Measurements from ENCODE around the gene UBXN4. TPM values are rescaled to one million over a fixed set of nuclear protein-coding genes. Genes with fewer than 3 reads are reported as not detected.
"Not testable (repeated sequence)": the region's sequence is repeated elsewhere in the genome, so short reads cannot be mapped to it uniquely, and the experiment has no call there.

UBXN4 gene
- total RNA-seq, 1 experiment from 2014 or later: 123 TPM

DNA sequence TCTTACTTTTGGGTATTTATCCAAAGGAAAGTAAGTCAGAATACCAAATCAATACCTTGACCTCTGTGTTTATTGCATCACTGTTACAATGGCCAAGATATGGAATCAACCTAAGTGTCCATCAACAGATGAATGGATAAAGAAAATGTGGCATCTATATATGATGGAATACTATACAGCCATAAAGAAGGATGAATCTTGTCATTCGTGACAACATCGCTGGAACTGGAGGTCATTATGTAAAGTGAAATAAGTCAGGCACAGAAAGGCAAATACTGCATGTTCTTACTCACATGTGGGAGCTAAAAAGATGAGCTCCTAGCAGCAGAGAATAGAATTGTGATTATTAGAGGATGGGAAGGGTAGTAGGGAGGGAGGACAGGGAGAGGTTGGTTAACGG lies 60.7 kb downstream of the UBXN4 start:
- H3K9me3 ChIP-seq (ENCODE audit: low read depth, low read length, poor library complexity, severe bottlenecking): no peaks in the 10 kb centered on the region
- no peaks in the 10 kb centered on the region for H3K36me3 ChIP-seq (ENCODE audit: insufficient read depth, low read length, poor library complexity, severe bottlenecking)
- H3K4me1 ChIP-seq (ENCODE audit: insufficient read depth, low read length, poor library complexity, severe bottlenecking): no peaks in the 10 kb centered on the region
- ChIA-PET POLR2A (ENCODE audit: low non-redundant PET) (no interaction called here), CTCF (no interaction called here)
- no TSS peak for BruUV-seq (replicated peaks)
- TF ChIP-seq EZH2 (IDR thresholded peaks at IDR 0.05; ENCODE audit: borderline replicate concordance, low read depth, low read length, poor library complexity, severe bottlenecking): no peak
- TF ChIP-seq, protein P1, sequence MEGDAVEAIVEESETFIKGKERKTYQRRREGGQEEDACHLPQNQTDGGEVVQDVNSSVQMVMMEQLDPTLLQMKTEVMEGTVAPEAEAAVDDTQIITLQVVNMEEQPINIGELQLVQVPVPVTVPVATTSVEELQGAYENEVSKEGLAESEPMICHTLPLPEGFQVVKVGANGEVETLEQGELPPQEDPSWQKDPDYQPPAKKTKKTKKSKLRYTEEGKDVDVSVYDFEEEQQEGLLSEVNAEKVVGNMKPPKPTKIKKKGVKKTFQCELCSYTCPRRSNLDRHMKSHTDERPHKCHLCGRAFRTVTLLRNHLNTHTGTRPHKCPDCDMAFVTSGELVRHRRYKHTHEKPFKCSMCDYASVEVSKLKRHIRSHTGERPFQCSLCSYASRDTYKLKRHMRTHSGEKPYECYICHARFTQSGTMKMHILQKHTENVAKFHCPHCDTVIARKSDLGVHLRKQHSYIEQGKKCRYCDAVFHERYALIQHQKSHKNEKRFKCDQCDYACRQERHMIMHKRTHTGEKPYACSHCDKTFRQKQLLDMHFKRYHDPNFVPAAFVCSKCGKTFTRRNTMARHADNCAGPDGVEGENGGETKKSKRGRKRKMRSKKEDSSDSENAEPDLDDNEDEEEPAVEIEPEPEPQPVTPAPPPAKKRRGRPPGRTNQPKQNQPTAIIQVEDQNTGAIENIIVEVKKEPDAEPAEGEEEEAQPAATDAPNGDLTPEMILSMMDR (conservative IDR thresholded peaks at IDR 0.05; ENCODE audit: low read depth, low read length): no peak
- DNase-seq (ENCODE audit: low spot score): no peak
- H3K27me3 ChIP-seq (replicated peaks; ENCODE audit: insufficient read depth, low read depth, low read length, poor library complexity): no peaks in the 10 kb centered on the region
- H3K4me3 ChIP-seq (ENCODE audit: low read depth, low read length, poor library complexity, severe bottlenecking): no peak overlapping the region
- H3K27ac ChIP-seq (ENCODE audit: low read depth, low read length, poor library complexity, severe bottlenecking): no peak overlapping the region
- intact Hi-C loops (cut with micrococcal nuclease; ENCODE audit: unreplicated experiment): no loop called here

GRCh38 chr2:135803278-135803677 lies 61.6 kb downstream of the UBXN4 start:
- Histone ChIP-seq H3K4me1 (ENCODE audit: insufficient read depth, low read length, poor library complexity, severe bottlenecking) (no peaks in the 10 kb centered on the region), H3K9me3 (ENCODE audit: low read depth, low read length, poor library complexity, severe bottlenecking) (no peaks in the 10 kb centered on the region), H3K4me3 (ENCODE audit: low read depth, low read length, poor library complexity, severe bottlenecking) (no peak overlapping the region), H3K36me3 (ENCODE audit: insufficient read depth, low read length, poor library complexity, severe bottlenecking) (no peaks in the 10 kb centered on the region), H3K27me3 (replicated peaks; ENCODE audit: insufficient read depth, low read depth, low read length, poor library complexity) (no peaks in the 10 kb centered on the region), H3K27ac (ENCODE audit: low read depth, low read length, poor library complexity, severe bottlenecking) (no peak overlapping the region)
- intact Hi-C loops (cut with micrococcal nuclease; ENCODE audit: unreplicated experiment): no loop called here
- TF ChIP-seq, protein P1 (conservative IDR thresholded peaks at IDR 0.05; ENCODE audit: low read depth, low read length): no peak
- TF ChIP-seq EZH2 (IDR thresholded peaks at IDR 0.05; ENCODE audit: borderline replicate concordance, low read depth, low read length, poor library complexity, severe bottlenecking): no peak
- no TSS peak for BruUV-seq (replicated peaks)
- ChIA-PET CTCF (no interaction called here), POLR2A (ENCODE audit: low non-redundant PET) (no interaction called here)
- no peak for DNase-seq (ENCODE audit: low spot score)

DNA sequence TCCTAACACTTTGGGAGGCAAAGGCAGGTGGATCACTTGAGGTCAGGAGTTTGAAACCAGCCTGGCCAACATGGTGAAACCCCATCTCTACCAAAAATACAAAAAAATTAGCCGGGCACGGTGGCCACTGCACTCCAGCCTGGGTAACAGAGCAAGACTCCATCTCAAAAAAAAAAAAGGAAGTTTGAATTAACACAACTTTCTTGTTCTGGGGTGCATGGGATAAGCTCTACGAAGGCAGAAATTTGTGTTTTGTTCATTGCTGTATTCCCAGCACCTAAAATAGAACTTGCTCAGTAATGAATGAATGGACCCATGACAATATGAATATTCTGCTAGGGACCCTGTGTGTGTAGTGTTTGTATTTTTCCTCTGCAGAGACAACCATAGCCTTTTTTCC lies 66.2 kb downstream of the UBXN4 start:
- H3K4me1 ChIP-seq (ENCODE audit: insufficient read depth, low read length, poor library complexity, severe bottlenecking); H3K9me3 ChIP-seq (ENCODE audit: low read depth, low read length, poor library complexity, severe bottlenecking); BruUV-seq (replicated peaks); POLR2A ChIA-PET (ENCODE audit: low non-redundant PET); H3K36me3 ChIP-seq (ENCODE audit: insufficient read depth, low read length, poor library complexity, severe bottlenecking); intact Hi-C loops (cut with micrococcal nuclease; ENCODE audit: unreplicated experiment); DNase-seq (ENCODE audit: low spot score); H3K4me3 ChIP-seq (ENCODE audit: low read depth, low read length, poor library complexity, severe bottlenecking); H3K27ac ChIP-seq (ENCODE audit: low read depth, low read length, poor library complexity, severe bottlenecking); H3K27me3 ChIP-seq (replicated peaks; ENCODE audit: insufficient read depth, low read depth, low read length, poor library complexity): not testable (repeated sequence)
- CTCF ChIA-PET: interaction anchor here (0.9 kb wide), 1 partner anchor 9 kb away, joined by 3 read pairs; no protein-coding TSS in a partner anchor

GRCh38 chr2:135812907-135813511 lies 71.4 kb downstream of the UBXN4 start:
- DNase-seq (ENCODE audit: low spot score): no peak
- H3K27ac ChIP-seq (ENCODE audit: low read depth, low read length, poor library complexity, severe bottlenecking): no peak overlapping the region
- H3K4me1 ChIP-seq (ENCODE audit: insufficient read depth, low read length, poor library complexity, severe bottlenecking): no peaks in the 10 kb centered on the region
- no TSS peak for BruUV-seq (replicated peaks)
- H3K27me3 ChIP-seq (replicated peaks; ENCODE audit: insufficient read depth, low read depth, low read length, poor library complexity): no peaks in the 10 kb centered on the region
- TF ChIP-seq, protein P1 (conservative IDR thresholded peaks at IDR 0.05; ENCODE audit: low read depth, low read length): no peak
- no peak for TF ChIP-seq EZH2 (IDR thresholded peaks at IDR 0.05; ENCODE audit: borderline replicate concordance, low read depth, low read length, poor library complexity, severe bottlenecking)
- no peaks in the 10 kb centered on the region for H3K9me3 ChIP-seq (ENCODE audit: low read depth, low read length, poor library complexity, severe bottlenecking)
- H3K36me3 ChIP-seq (ENCODE audit: insufficient read depth, low read length, poor library complexity, severe bottlenecking): no peaks in the 10 kb centered on the region
- intact Hi-C loops (cut with micrococcal nuclease; ENCODE audit: unreplicated experiment): no loop called here
- H3K4me3 ChIP-seq (ENCODE audit: low read depth, low read length, poor library complexity, severe bottlenecking): no peak overlapping the region
- POLR2A ChIA-PET (ENCODE audit: low non-redundant PET): no interaction called here
- CTCF ChIA-PET: no interaction called here
